ENCODE measurements around the gene TRPC4AP. TPM values are rescaled to one million over a fixed set of nuclear protein-coding genes. Genes with fewer than 3 reads are reported as not detected.
A peak's percentile ranks its signal among the peaks of the same experiment; 100 is the strongest.
"Not testable (repeated sequence)": the region's sequence is repeated elsewhere in the genome, so short reads cannot be mapped to it uniquely, and the experiment has no call there.

Gene TRPC4AP
- total and polyA plus RNA-seq, 11 donors = 21.2 to 51.8 (median 38.6) TPM

GRCh38 chr20:35079472-35080347, 12.9 kb downstream of the TRPC4AP start:
- no peaks in the 10 kb centered on the region for H3K9me3 ChIP-seq
- peaks cover 0 to 39% (median 21%) of the 10 kb centered on the region in 12 donors for H3K4me1 ChIP-seq
- ATAC-seq (peak in 2 of 4 donors; percentile 16 to 24), DNase-seq (no peak)
- intact Hi-C loops (cut with DNase I) = loop anchor here in 2 of 10 donors (10.0 kb wide), 2 partner anchors 45 to 65 kb away; no protein-coding TSS in a partner anchor
- no peak for TF ChIP-seq POLR2A (IDR thresholded peaks at IDR 0.05)
- TF ChIP-seq CTCF (IDR thresholded peaks at IDR 0.05) = no peak
- no peak overlapping the region for H3K27ac ChIP-seq
- no peaks in the 10 kb centered on the region for H3K27me3 ChIP-seq
- peaks cover 0 to 37% (median 27%) of the 10 kb centered on the region in 9 donors for H3K36me3 ChIP-seq
- H3K4me3 ChIP-seq = peak overlapping the region in 1 of 12 donors; percentile 6
- 82 to 88% (median 85%) methylated on average over 8 of the region's 8 CpGs for WGBS, 4 donors

GRCh38 chr20:35077872-35078271, 14.7 kb downstream of the TRPC4AP start:
- no peaks in the 10 kb centered on the region for H3K9me3 ChIP-seq
- no peak overlapping the region for H3K27ac ChIP-seq
- H3K27me3 ChIP-seq = no peaks in the 10 kb centered on the region
- intact Hi-C loops (cut with DNase I) = no loop called here
- H3K4me3 ChIP-seq = no peak overlapping the region
- ATAC-seq (no peak), DNase-seq (no peak)
- H3K4me1 ChIP-seq = peaks cover 0 to 38% (median 19%) of the 10 kb centered on the region in 12 donors
- H3K36me3 ChIP-seq = peaks cover 0 to 36% (median 27%) of the 10 kb centered on the region in 9 donors
- WGBS, 4 donors = 89 to 95% (median 94%) methylated on average over 5 of the region's 5 CpGs
- TF ChIP-seq POLR2A (IDR thresholded peaks at IDR 0.05) (no peak), CTCF (IDR thresholded peaks at IDR 0.05) (no peak)

GRCh38 chr20:35077341-35077740, 15.3 kb downstream of the TRPC4AP start:
- TF ChIP-seq CTCF (IDR thresholded peaks at IDR 0.05) = no peak
- no peak for TF ChIP-seq POLR2A (IDR thresholded peaks at IDR 0.05)
- WGBS, 4 donors = 97 to 99% (median 98%) methylated on average over 5 of the region's 5 CpGs
- intact Hi-C loops (cut with DNase I) = no loop called here
- no peaks in the 10 kb centered on the region for H3K27me3 ChIP-seq
- H3K9me3 ChIP-seq = peaks cover 0 to 4% (median 0%) of the 10 kb centered on the region in 12 donors
- H3K4me1 ChIP-seq = peaks cover 0 to 32% (median 19%) of the 10 kb centered on the region in 12 donors
- H3K36me3 ChIP-seq = peaks cover 0 to 36% (median 27%) of the 10 kb centered on the region in 9 donors
- ATAC-seq = no peak
- no peak overlapping the region for H3K27ac ChIP-seq
- no peak overlapping the region for H3K4me3 ChIP-seq
- DNase-seq = no peak

GRCh38 chr20:35071436-35072153, 21.0 kb downstream of the TRPC4AP start:
- H3K27me3 ChIP-seq; H3K4me3 ChIP-seq; ATAC-seq; H3K27ac ChIP-seq; intact Hi-C loops (cut with DNase I); DNase-seq: not testable (repeated sequence)
- WGBS, 4 donors = 91 to 95% (median 95%) methylated on average over 7 to 8 of the region's 8 CpGs
- peaks cover 0 to 15% (median 6%) of the 10 kb centered on the region in 12 donors for H3K4me1 ChIP-seq
- H3K36me3 ChIP-seq = peaks cover 0 to 48% (median 37%) of the 10 kb centered on the region in 9 donors
- peaks cover 0 to 14% (median 0%) of the 10 kb centered on the region in 12 donors for H3K9me3 ChIP-seq
